Cardiac muscle cell (in vitro differentiated cells and primary cell): Measurements from ENCODE around the gene GALNT9. TPM values are rescaled to one million over a fixed set of nuclear protein-coding genes. Genes with fewer than 3 reads are reported as not detected.
A peak's percentile ranks its signal among the peaks of the same experiment; 100 is the strongest.

ENCODE experiments used
- DNase-seq, 2 donors: peaks; one replicate each; pipeline versions ENCODE4 v3.0.0 to v3.0.0-alpha.2; 2010 to 2017; ENCODE audit warnings: low read depth in 1 of 2, low spot score in 1 of 2
- H3K27ac ChIP-seq: fragments of 200-600 bp; sonication (generic); 2 replicates; pipeline ENCODE4 v1.5.1; 2016
- H3K27me3 ChIP-seq: fragments of 200-600 bp; sonication (generic); 2 replicates; pipeline ENCODE4 v1.6.0; 2016; ENCODE audit warnings: control low read depth
- H3K36me3 ChIP-seq: fragments of 200-600 bp; sonication (generic); 2 replicates; pipeline ENCODE4 v1.5.1; 2016; ENCODE audit warnings: control low read depth
- H3K4me1 ChIP-seq: fragments of 200-600 bp; sonication (generic); 2 replicates; pipeline ENCODE4 v1.8.1; 2017; ENCODE audit warnings: low read depth, mild to moderate bottlenecking, mixed run types
- H3K4me3 ChIP-seq: fragments of 200-600 bp; sonication (generic); 2 replicates; pipeline ENCODE4 v1.5.1; 2016; ENCODE audit warnings: mild to moderate bottlenecking
- H3K9me3 ChIP-seq: fragments of 200-600 bp; sonication (generic); 2 replicates; pipeline ENCODE4 v1.5.1; 2017; ENCODE audit warnings: low read depth, mild to moderate bottlenecking, control low read depth
- CTCF ChIP-seq: IDR thresholded peaks from 2 replicates; pipeline ENCODE4 v1.5.1; 2012; ENCODE audit warnings: low read depth, mild to moderate bottlenecking, low read length
- polyA plus RNA-seq: library from polyadenylated mRNA; unstranded; fragments of >200 nt; fragmentation: Nextera tagmentation; extraction: Ambion mirVana; gene quantifications from 2 replicates; pipeline ENCODE4 v1.2.1, GENCODE V29; 2016
- total RNA-seq: library from RNA; depleted of rRNA; stranded (reverse); fragments of >200 nt; gene quantifications from 2 replicates; pipeline ENCODE4 v1.2.3, GENCODE V29; 2016

GALNT9 gene
- total and polyA plus RNA-seq, 2 experiments from 2014 or later, result 0.42 to 0.45 TPM

DNA sequence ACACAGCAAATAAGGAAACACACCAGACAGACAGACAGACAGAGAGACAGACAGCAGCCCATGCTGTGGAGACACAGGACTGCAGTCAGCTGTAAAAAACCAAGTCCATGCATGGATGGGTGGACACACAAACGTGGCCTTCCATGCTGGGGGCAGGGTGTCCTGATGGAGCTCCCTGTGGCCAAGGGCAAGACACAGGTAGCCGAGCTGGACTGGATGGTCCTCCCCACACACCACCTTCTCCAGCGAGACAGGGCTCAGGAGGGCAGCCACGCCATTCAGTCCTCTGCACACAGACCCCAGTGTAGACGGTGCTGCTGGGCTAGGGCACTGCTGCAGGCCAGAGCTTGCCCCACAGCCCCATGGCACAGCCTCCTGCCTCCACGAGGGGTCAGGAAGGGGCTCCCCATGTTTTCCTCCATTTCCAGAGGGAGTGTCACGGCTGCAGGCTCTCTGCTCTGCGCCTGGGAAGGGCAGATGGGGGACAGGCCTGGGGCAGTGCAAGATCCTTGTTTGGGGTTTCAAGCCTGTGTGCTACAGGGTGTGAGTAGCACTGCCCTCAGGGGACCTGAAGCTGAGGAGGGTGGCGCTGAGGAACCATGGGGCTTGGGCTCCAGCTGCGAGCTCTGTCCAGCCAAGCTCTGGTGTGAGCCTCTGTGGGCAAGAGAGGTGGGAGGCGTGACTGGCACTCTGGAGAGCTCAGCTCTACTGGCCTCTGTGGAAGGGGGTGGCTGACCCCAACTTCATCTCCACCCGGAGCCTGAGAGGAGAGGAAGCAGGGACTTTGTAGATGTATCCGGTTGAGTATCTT is 67.9 kb downstream of the GALNT9 start:
- Histone ChIP-seq H3K4me1 (no peaks in the 10 kb centered on the region), H3K27ac (no peak overlapping the region), H3K36me3 (no peaks in the 10 kb centered on the region), H3K9me3 (no peaks in the 10 kb centered on the region), H3K4me3 (no peak overlapping the region), H3K27me3 (no peaks in the 10 kb centered on the region)
- no peak for DNase-seq
- TF ChIP-seq CTCF, result no peak

DNA sequence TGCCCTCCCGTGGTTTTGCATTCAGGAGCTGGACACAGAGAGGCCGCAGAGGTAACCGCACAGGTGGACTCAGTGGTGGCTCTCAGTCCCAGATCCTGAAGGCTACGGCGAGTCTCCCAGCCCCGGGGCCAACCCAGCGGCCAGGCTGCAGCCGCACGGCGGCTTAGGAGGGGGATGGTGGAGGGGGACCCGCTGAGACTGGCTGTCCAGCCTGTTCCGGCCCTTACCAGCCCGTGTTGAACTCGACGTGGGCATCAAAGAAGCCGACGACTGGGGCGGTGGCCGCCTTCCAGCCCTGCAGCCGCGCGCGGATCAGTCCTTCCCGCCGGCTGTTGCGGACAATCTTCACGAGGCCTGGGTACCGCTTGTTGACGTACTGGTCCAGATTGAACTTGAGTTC is 68.7 kb downstream of the GALNT9 start:
- Histone ChIP-seq H3K4me3 (no peak overlapping the region), H3K36me3 (no peaks in the 10 kb centered on the region), H3K27me3 (no peaks in the 10 kb centered on the region), H3K27ac (no peak overlapping the region), H3K4me1 (no peaks in the 10 kb centered on the region), H3K9me3 (no peaks in the 10 kb centered on the region)
- TF ChIP-seq CTCF, result no peak
- no peak for DNase-seq

DNA sequence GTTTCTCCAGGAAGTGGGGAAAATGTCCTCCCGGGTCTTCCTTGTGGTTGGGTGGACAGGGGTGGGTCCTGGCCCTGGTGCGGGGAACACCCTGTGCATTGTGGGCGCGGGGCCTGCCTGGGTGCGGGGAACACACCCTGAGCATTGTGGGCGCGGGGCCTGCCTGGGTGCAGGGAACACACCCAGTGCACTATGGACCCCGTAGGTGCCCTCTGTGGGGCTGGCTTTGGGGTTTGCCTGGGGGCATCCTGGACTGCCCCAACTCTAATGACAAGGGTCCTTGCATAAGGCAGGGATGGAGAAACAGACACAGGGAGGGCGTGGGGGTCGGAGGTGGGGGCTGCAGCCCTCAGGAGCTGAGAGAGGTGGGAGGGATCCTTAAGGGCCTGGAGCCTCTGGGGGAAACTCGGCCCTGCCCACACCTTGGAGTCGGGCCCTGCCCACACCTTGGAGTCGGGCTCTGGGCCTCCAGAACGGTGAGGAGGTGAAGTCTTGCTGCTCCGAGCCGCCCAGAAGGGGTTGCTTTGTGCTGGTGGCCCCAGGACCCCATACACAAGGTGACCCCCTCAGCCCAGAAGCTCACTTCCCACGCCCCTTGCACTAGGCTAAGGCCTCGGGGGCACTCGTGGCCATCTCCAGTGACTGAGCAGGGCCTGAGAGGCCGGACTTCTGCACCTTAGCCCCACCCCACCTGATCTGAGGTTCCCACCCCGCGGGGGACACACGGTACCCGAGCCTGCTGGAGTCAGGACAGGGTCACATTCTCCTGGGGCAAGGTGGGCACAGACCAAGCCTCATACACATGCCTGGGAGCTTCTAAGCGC is 69.3 kb downstream of the GALNT9 start:
- Histone ChIP-seq H3K4me3 (no peak overlapping the region), H3K36me3 (no peaks in the 10 kb centered on the region)
- TF ChIP-seq CTCF, result no peak

DNA sequence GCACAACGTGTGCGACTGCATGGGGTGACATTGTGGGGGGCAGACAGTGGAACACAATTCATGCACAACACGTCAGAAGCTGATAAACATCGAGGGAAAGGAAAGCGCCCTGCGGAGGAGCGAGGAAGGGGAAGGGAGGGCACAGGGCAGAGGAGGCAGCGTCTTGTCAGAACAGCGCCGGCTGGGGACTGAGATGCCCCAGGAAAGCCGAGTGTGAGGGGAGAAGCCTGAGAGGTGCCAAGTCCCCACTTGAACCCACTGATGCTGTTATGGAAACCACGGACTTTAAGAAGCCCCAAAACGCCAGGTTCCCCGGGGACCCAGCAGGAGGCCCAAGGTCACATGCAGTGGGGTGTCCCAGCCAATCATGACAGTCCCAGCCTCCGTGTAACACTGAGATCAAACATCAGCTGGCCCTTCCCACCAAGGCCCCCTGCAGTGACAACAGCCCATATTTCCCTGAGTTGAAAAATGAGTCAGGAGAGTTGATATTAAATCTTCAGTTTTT is 70.0 kb downstream of the GALNT9 start:
- Histone ChIP-seq H3K36me3 (no peaks in the 10 kb centered on the region), H3K4me3 (no peak overlapping the region), H3K9me3 (no peaks in the 10 kb centered on the region), H3K27me3 (no peaks in the 10 kb centered on the region), H3K27ac (no peak overlapping the region), H3K4me1 (no peaks in the 10 kb centered on the region)
- peak in 1 of 2 donors; percentile 40 for DNase-seq
- no peak for TF ChIP-seq CTCF

More for the DNA sequence above, 69.3 kb downstream of the GALNT9 start:
- H3K9me3 ChIP-seq, result no peaks in the 10 kb centered on the region
- no peak for DNase-seq
- no peak overlapping the region for H3K27ac ChIP-seq
- H3K4me1 ChIP-seq, result no peaks in the 10 kb centered on the region
- no peaks in the 10 kb centered on the region for H3K27me3 ChIP-seq

GRCh38 chr12:132258543-132258942 is 70.8 kb downstream of the GALNT9 start:
- H3K4me1 ChIP-seq, result no peaks in the 10 kb centered on the region
- H3K4me3 ChIP-seq, result no peak overlapping the region
- H3K27me3 ChIP-seq, result no peaks in the 10 kb centered on the region
- DNase-seq, result no peak
- H3K9me3 ChIP-seq, result no peaks in the 10 kb centered on the region
- TF ChIP-seq CTCF, result no peak
- no peak overlapping the region for H3K27ac ChIP-seq
- H3K36me3 ChIP-seq, result no peaks in the 10 kb centered on the region
